Osteoblast (primary cell): Measurements from ENCODE around the gene LECT2. TPM values are rescaled to one million over a fixed set of nuclear protein-coding genes. Genes with fewer than 3 reads are reported as not detected.

Source experiments
- DNase-seq: peaks from one replicate; pipeline ENCODE4 v3.0.0; 2011; ENCODE audit warnings: low spot score, mixed read lengths; ENCODE audit not compliant: insufficient read length; ENCODE audit errors: missing footprints
- H2AFZ ChIP-seq: 2 replicates; pipeline ENCODE4 v1.6.0; 2011; ENCODE audit warnings: mild to moderate bottlenecking, low read length
- H3K27ac ChIP-seq: 2 replicates; pipeline ENCODE4 v1.5.1; 2011; ENCODE audit warnings: mild to moderate bottlenecking, low read depth, low read length, moderate library complexity
- H3K27me3 ChIP-seq: 2 replicates; pipeline ENCODE4 v1.6.0; 2012; ENCODE audit warnings: mild to moderate bottlenecking, control low read depth, inconsistent platforms, low read length, moderate library complexity; ENCODE audit not compliant: insufficient read depth
- H3K36me3 ChIP-seq: 2 replicates; pipeline ENCODE4 v1.5.1; 2011; ENCODE audit warnings: mild to moderate bottlenecking, low read length, control low read depth, moderate library complexity; ENCODE audit not compliant: insufficient read depth
- H3K4me1 ChIP-seq: 2 replicates; pipeline ENCODE4 v1.5.1; 2011; ENCODE audit warnings: mild to moderate bottlenecking, low read length, control low read depth, moderate library complexity; ENCODE audit not compliant: insufficient read depth
- H3K4me2 ChIP-seq: 2 replicates; pipeline ENCODE4 v1.6.0; 2011; ENCODE audit warnings: mild to moderate bottlenecking, low read length; ENCODE audit not compliant: insufficient read depth
- H3K4me3 ChIP-seq: fragments of 200-600 bp; sonication (generic); 3 replicates; pipeline ENCODE4 v1.5.1; 2012; ENCODE audit warnings: mild to moderate bottlenecking, low read length, inconsistent platforms; ENCODE audit not compliant: insufficient read depth
- H3K79me2 ChIP-seq: 2 replicates; pipeline ENCODE4 v1.6.0; 2012; ENCODE audit warnings: mild to moderate bottlenecking, low read length, control low read depth, inconsistent platforms; ENCODE audit not compliant: insufficient read depth
- H3K9me3 ChIP-seq: 2 replicates; pipeline ENCODE4 v1.5.1; 2011; ENCODE audit warnings: low read depth, low read length, control low read depth
- H4K20me1 ChIP-seq: 2 replicates; pipeline ENCODE4 v1.6.0; 2012; ENCODE audit warnings: mild to moderate bottlenecking, low read length, control low read depth; ENCODE audit not compliant: insufficient read depth
- total RNA-seq: library from RNA; depleted of rRNA; stranded (reverse); fragments of >200 nt; gene quantifications from 2 replicates; pipeline ENCODE4 v1.2.3, GENCODE V29; 2012
- TF ChIP-seq, protein P1 (sequence below): IDR thresholded peaks from 2 replicates; pipeline ENCODE4 v1.5.1; 2011; ENCODE audit warnings: mild to moderate bottlenecking, low read depth, low read length, moderate library complexity; ENCODE audit errors: extremely low read depth

LECT2 gene
- total RNA-seq, 1 donor: not detected

DNA sequence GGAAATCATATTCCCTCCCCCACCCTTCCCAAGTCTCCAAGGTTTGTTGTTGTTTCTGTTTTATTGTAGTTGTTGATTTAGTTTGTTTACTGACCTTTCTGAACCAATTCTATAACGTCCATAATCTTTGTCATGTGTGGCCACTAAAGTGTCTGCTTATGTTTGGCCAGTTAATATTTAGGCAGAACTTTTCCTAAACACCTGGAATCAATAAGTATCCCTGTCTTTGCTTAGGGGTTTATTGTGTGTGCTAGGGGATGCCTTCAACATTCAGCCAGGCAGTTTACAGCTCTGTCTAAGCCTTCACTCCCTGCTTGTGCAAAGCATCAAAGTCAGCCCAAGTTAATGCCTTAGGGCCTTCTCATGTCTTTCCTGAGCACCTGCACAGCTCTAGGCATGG lies 16.9 kb upstream of the LECT2 start:
- DNase-seq: no peak

DNA sequence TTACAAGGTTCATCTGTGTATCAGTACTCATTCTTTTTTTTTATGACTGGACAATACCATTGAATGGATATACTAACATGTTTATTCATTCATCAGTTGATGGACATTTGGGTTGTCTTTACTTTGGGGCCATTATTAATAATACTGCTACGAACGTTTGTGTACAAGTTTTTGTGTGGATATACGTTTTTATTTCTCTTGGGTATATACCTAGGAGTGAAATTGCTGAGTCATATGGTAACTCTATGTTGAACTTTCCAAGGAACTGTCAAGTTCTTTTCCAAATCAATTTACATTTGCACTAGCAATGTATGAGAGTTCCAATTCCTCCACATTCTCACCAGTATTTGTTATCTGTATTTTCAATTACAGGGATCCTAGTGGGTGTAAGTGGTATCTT lies 12.0 kb upstream of the LECT2 start:
- no peak overlapping the region for H2AFZ ChIP-seq
- no peak overlapping the region for H3K4me3 ChIP-seq
- no peak overlapping the region for H3K4me2 ChIP-seq
- H3K4me1 ChIP-seq: no peaks in the 10 kb centered on the region
- no peaks in the 10 kb centered on the region for H3K27me3 ChIP-seq
- TF ChIP-seq, protein P1, sequence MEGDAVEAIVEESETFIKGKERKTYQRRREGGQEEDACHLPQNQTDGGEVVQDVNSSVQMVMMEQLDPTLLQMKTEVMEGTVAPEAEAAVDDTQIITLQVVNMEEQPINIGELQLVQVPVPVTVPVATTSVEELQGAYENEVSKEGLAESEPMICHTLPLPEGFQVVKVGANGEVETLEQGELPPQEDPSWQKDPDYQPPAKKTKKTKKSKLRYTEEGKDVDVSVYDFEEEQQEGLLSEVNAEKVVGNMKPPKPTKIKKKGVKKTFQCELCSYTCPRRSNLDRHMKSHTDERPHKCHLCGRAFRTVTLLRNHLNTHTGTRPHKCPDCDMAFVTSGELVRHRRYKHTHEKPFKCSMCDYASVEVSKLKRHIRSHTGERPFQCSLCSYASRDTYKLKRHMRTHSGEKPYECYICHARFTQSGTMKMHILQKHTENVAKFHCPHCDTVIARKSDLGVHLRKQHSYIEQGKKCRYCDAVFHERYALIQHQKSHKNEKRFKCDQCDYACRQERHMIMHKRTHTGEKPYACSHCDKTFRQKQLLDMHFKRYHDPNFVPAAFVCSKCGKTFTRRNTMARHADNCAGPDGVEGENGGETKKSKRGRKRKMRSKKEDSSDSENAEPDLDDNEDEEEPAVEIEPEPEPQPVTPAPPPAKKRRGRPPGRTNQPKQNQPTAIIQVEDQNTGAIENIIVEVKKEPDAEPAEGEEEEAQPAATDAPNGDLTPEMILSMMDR: no peak
- DNase-seq: no peak
- no peaks in the 10 kb centered on the region for H3K9me3 ChIP-seq
- H4K20me1 ChIP-seq: no peaks in the 10 kb centered on the region
- H3K27ac ChIP-seq: no peak overlapping the region
- no peaks in the 10 kb centered on the region for H3K36me3 ChIP-seq
- H3K79me2 ChIP-seq: no peaks in the 10 kb centered on the region

More for the DNA sequence above, 16.9 kb upstream of the LECT2 start:
- Histone ChIP-seq H2AFZ (no peak overlapping the region), H3K27ac (no peak overlapping the region), H4K20me1 (no peaks in the 10 kb centered on the region), H3K36me3 (no peaks in the 10 kb centered on the region), H3K4me1 (peaks cover 8% of the 10 kb centered on the region), H3K4me2 (no peak overlapping the region), H3K27me3 (no peaks in the 10 kb centered on the region), H3K9me3 (no peaks in the 10 kb centered on the region), H3K4me3 (no peak overlapping the region), H3K79me2 (no peaks in the 10 kb centered on the region)
- TF ChIP-seq, protein P1: no peak

DNA sequence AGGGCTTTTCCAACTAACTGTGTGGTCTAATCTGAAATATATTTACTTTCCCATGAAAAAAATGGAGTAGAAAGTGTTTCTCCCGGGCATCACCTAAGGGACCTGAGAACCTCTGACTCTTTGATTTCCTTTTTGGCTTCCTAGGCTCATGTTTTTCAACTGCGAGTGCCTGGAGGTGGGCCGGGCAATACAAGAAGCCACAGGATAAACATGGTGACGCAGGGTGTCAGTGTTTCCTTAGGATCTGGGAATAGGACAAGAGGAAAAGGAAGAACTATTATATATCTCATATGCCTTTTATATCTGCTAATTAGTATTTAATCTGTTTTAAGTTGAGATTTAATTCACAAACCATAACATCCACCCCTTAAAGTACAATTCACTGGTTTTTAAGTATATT lies 11.4 kb upstream of the LECT2 start:
- no peaks in the 10 kb centered on the region for H3K9me3 ChIP-seq
- TF ChIP-seq, protein P1: no peak
- H2AFZ ChIP-seq: no peak overlapping the region
- no peak overlapping the region for H3K27ac ChIP-seq
- no peaks in the 10 kb centered on the region for H3K36me3 ChIP-seq
- H3K4me3 ChIP-seq: no peak overlapping the region
- DNase-seq: no peak
- H3K79me2 ChIP-seq: no peaks in the 10 kb centered on the region
- no peak overlapping the region for H3K4me2 ChIP-seq
- H3K4me1 ChIP-seq: no peaks in the 10 kb centered on the region
- H3K27me3 ChIP-seq: no peaks in the 10 kb centered on the region
- H4K20me1 ChIP-seq: no peaks in the 10 kb centered on the region

DNA sequence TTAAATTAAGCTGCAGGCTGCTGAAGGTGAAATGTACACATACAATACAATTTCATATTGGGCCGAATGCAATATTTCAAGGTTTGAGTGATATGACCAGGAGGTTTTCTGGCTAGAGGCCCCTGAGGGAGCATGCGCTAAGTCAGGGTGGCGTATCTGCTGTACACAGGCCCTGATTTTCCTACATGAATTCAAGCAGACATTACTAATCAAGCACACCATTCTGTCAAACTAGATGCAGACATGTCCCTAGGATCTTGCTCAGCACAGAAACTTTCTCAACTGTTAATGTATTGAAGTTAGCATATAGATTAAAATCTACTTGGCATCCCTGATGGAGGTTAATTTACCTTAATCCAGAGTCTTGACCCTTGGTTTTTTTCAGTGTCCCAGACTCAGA lies 10.7 kb upstream of the LECT2 start:
- no peak overlapping the region for H3K27ac ChIP-seq
- H3K79me2 ChIP-seq: no peaks in the 10 kb centered on the region
- no peaks in the 10 kb centered on the region for H4K20me1 ChIP-seq
- H3K27me3 ChIP-seq: no peaks in the 10 kb centered on the region
- no peak for DNase-seq
- H3K4me2 ChIP-seq: no peak overlapping the region
- no peaks in the 10 kb centered on the region for H3K9me3 ChIP-seq
- no peaks in the 10 kb centered on the region for H3K4me1 ChIP-seq
- no peak overlapping the region for H3K4me3 ChIP-seq
- no peak overlapping the region for H2AFZ ChIP-seq
- TF ChIP-seq, protein P1: no peak
- no peaks in the 10 kb centered on the region for H3K36me3 ChIP-seq
